Body of pancreas (tissue), 4 donors: Measurements from ENCODE around the gene PROZ.

Experiments
- CTCF ChIP-seq, 7 experiments: fragments of 450-650 bp in 4 of 7; fragments of 200-600 bp in 3 of 7; sonication (generic) in 3 of 7; IDR thresholded peaks; one replicate each; pipeline ENCODE4 v1.5.1; 2016 to 2019; ENCODE audit warnings: antibody characterized with exemption in 7 of 7
- POLR2A ChIP-seq, 3 donors: fragments of 450-650 bp; IDR thresholded peaks; one replicate each; pipeline ENCODE4 v1.6.1; 2016; ENCODE audit warnings: antibody characterized with exemption in 3 of 3, mild to moderate bottlenecking in 2 of 3

DNA sequence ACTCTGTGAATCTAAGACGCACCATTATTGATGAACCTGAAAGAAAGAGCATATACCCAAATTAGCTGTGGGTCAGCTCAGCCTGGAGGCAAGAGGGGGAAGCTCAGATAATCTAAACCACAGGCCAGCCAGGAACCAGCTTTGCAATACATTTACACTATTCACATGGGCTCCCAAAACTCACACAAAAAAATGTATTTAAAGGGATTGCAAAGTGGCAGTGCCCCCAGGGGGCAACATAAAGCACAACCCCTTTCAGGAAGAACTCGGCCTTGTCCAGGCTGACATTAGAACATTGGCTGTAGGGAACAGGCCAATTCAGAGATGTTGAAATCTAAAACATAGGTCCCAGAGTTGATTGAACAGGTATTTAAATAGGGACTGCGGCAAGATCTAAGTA lies 3.2 kb upstream of the PROZ start:
- TF ChIP-seq CTCF (IDR thresholded peaks at IDR 0.05): no peak
- TF ChIP-seq POLR2A (IDR thresholded peaks at IDR 0.05): no peak
